Glomerular visceral epithelial cell (primary cell): ENCODE data around the gene LSR.
"Not testable (repeated sequence)": the region's sequence is repeated elsewhere in the genome, so short reads cannot be mapped to it uniquely, and the experiment has no call there.

Experiments
- DNase-seq: peaks from one replicate; pipeline ENCODE4 v3.0.0-alpha.2; 2016; ENCODE audit errors: extremely low spot score

LSR gene

GRCh38 chr19:35286101-35286500 lies 37.3 kb downstream of the LSR start:
- not testable (repeated sequence) for DNase-seq

- no peak for DNase-seq
Measured at GRCh38 chr19:35287713-35288112, 38.9 kb downstream of the LSR start.

GRCh38 chr19:35288331-35288730 lies 39.5 kb downstream of the LSR start:
- DNase-seq: no peak

GRCh38 chr19:35288906-35289305 lies 40.1 kb downstream of the LSR start:
- no peak for DNase-seq

GRCh38 chr19:35290381-35291127 lies 41.8 kb downstream of the LSR start:
- no peak for DNase-seq

- DNase-seq: no peak
Measured at GRCh38 chr19:35291259-35291658, 42.5 kb downstream of the LSR start.

- DNase-seq: no peak
Measured at GRCh38 chr19:35291916-35292315, 43.1 kb downstream of the LSR start, which contains the start of gene MAG. MAG (plus strand) TSS chr19:35292161; CDS start chr19:35295409, 3,248 bp downstream.

- DNase-seq: no peak
Measured at GRCh38 chr19:35292421-35293362, 43.9 kb downstream of the LSR start.

GRCh38 chr19:35293363-35293739 lies 44.5 kb downstream of the LSR start:
- DNase-seq: no peak

- DNase-seq: no peak
Measured at GRCh38 chr19:35293808-35294207, 45.0 kb downstream of the LSR start.

- DNase-seq: no peak
Measured at GRCh38 chr19:35294328-35294727, 45.5 kb downstream of the LSR start.

GRCh38 chr19:35294859-35295791 lies 46.3 kb downstream of the LSR start:
- DNase-seq: no peak

- DNase-seq: no peak
Measured at GRCh38 chr19:35295792-35296462, 47.1 kb downstream of the LSR start.

GRCh38 chr19:35296644-35297514 lies 48.1 kb downstream of the LSR start:
- DNase-seq: no peak

GRCh38 chr19:35297515-35297848 lies 48.7 kb downstream of the LSR start:
- no peak for DNase-seq

- no peak for DNase-seq
Measured at GRCh38 chr19:35297922-35298321, 49.1 kb downstream of the LSR start.

GRCh38 chr19:35298561-35298972 lies 49.8 kb downstream of the LSR start:
- no peak for DNase-seq

GRCh38 chr19:35299523-35300338 lies 50.9 kb downstream of the LSR start:
- DNase-seq: peak; percentile 15

- no peak for DNase-seq
Measured at GRCh38 chr19:35300339-35300649, 51.5 kb downstream of the LSR start.

GRCh38 chr19:35301961-35302360 lies 53.2 kb downstream of the LSR start:
- no peak for DNase-seq
